SJCRH30 (cell line): ENCODE results near the gene MAPT. TPM values are rescaled to one million over a fixed set of nuclear protein-coding genes. Genes with fewer than 3 reads are reported as not detected.

Experiments used
- DNase-seq, 2 experiments: peaks; one replicate each; pipeline ENCODE4 v3.0.0-alpha.2; 2015 to 2020
- H3K27ac ChIP-seq: fragments of 250-450 bp; sonication (Bioruptor Pico); 2 replicates; pipeline ENCODE4 v1.5.1; 2020; ENCODE audit warnings: mild to moderate bottlenecking, moderate library complexity
- H3K27me3 ChIP-seq: fragments of 250-450 bp; sonication (Bioruptor Pico); 2 replicates; pipeline ENCODE4 v1.5.1; 2020; ENCODE audit warnings: mild to moderate bottlenecking, moderate library complexity
- H3K36me3 ChIP-seq: fragments of 250-450 bp; sonication (Bioruptor Pico); 2 replicates; pipeline ENCODE4 v1.5.1; 2020; ENCODE audit warnings: mild to moderate bottlenecking, moderate library complexity
- H3K4me1 ChIP-seq: fragments of 250-450 bp; sonication (Bioruptor Pico); 2 replicates; pipeline ENCODE4 v1.5.1; 2020; ENCODE audit warnings: mild to moderate bottlenecking, moderate library complexity
- H3K4me3 ChIP-seq: fragments of 250-450 bp; sonication (Bioruptor Pico); 2 replicates; pipeline ENCODE4 v1.5.1; 2020; ENCODE audit warnings: mild to moderate bottlenecking, moderate library complexity
- H3K9me3 ChIP-seq: fragments of 250-450 bp; sonication (Bioruptor Pico); replicated peaks from 2 replicates; pipeline ENCODE4 v1.5.1; 2020; ENCODE audit warnings: mild to moderate bottlenecking, moderate library complexity
- total RNA-seq: library from RNA; depleted of rRNA; stranded (reverse); fragments of >200 nt; shearing (Covaris generic); gene quantifications from 2 replicates; pipeline ENCODE4 v1.2.3, GENCODE V29; 2014

MAPT gene
- total RNA-seq, 1 experiment from 2014 or later: 1.8 TPM

DNA sequence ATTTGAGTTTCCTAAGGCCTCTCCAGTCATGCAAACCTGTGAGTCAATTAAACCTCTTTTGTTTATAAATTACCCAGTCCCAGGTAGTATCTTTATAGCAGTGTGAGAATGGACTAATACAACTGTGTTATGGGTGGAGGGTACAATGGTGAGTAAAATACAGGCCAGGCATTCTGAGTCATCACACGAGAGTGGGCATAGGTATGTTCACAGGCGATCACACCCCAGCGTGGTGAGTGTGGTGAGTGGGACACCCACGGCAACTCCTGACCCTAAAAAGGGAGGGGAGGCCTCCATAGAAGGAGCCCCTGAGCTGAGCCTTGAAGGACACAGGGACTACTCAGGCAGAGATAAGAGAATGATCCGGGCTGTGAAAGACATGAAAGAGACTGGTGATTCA lies 22.6 kb upstream of the MAPT start:
- Histone ChIP-seq H3K36me3 (no peaks in the 10 kb centered on the region), H3K4me1 (no peaks in the 10 kb centered on the region), H3K27ac (no peak overlapping the region), H3K27me3 (no peaks in the 10 kb centered on the region), H3K9me3 (no peaks in the 10 kb centered on the region), H3K4me3 (no peak overlapping the region)
- no peak for DNase-seq

DNA sequence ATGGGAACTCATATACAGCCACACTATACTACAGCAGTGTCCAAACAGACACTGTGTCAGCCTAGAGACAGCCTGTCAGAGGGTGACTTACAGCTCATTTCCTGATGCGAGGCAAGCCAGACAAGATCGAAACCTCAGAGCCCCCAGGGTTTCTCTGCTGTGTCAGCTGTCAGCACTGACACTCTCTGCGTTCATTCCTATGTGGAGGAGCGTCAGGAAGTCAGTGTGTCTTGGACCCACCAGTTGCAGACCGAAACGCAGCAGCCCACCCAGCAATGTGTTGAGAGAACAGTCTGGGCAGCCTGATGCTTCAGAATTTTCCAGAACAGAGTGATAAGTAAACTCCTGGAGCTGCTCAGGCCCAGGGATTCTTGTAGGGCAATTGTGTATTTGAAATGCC lies 20.6 kb upstream of the MAPT start:
- H3K4me1 ChIP-seq: no peaks in the 10 kb centered on the region
- peak in 1 of 2 experiments; percentile 29 for DNase-seq
- H3K27ac ChIP-seq: no peak overlapping the region

GRCh38 chr17:45874151-45874550 lies 20.2 kb upstream of the MAPT start:
- Histone ChIP-seq H3K9me3 (no peaks in the 10 kb centered on the region), H3K4me1 (no peaks in the 10 kb centered on the region), H3K27ac (no peak overlapping the region), H3K36me3 (no peaks in the 10 kb centered on the region), H3K27me3 (no peaks in the 10 kb centered on the region), H3K4me3 (no peak overlapping the region)
- no peak for DNase-seq

More for the DNA sequence above, 20.6 kb upstream of the MAPT start:
- H3K4me3 ChIP-seq: no peak overlapping the region
- no peaks in the 10 kb centered on the region for H3K36me3 ChIP-seq
- H3K9me3 ChIP-seq: no peaks in the 10 kb centered on the region
- no peaks in the 10 kb centered on the region for H3K27me3 ChIP-seq

- H3K9me3 ChIP-seq: no peaks in the 10 kb centered on the region
- no peaks in the 10 kb centered on the region for H3K36me3 ChIP-seq
- no peak overlapping the region for H3K4me3 ChIP-seq
- no peak for DNase-seq
- H3K27me3 ChIP-seq: no peaks in the 10 kb centered on the region
- no peak overlapping the region for H3K27ac ChIP-seq
- H3K4me1 ChIP-seq: no peaks in the 10 kb centered on the region
Measured at GRCh38 chr17:45876539-45876938, 17.8 kb upstream of the MAPT start.

DNA sequence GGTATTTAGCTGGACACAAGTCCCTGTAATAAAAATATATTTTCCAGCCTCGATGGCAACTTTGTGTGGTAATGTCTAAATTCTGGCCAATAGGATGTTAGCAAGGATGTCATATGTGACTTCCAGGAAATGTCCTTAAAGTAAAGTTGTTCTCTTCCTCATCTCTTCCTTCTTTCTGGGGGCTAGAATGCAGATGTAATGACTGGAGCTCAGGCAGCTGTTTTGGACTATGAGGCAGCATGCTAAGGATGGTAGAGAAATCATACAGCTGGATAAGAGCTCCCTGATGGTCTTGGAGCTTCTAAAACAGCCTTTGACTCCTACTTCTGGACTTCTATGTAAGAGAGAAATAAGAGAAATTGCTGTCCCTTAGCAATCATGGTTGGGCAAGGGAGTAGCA lies 16.9 kb upstream of the MAPT start:
- Histone ChIP-seq H3K4me3 (no peak overlapping the region), H3K36me3 (no peaks in the 10 kb centered on the region), H3K9me3 (no peaks in the 10 kb centered on the region), H3K27ac (no peak overlapping the region), H3K4me1 (no peaks in the 10 kb centered on the region), H3K27me3 (no peaks in the 10 kb centered on the region)
- no peak for DNase-seq

DNA sequence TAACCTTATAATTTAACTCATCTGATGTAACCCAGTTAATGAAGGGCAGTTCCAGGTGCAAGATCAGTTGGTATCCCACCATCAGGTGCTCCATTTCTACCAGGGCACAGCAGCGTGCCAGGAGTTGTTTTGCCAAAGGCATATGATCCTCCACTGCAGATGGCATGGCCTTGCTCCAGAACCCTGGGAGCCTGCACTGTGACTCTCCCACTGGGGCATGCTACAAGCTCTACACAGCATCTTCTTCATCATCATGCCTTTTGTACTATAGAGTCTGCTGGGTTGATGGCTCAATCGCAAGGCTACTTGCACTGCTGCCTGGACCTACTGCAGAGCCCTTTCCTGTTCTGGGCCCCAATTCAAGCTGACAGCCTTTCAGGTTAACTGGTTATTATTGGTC lies 11.3 kb upstream of the MAPT start:
- H3K4me3 ChIP-seq: no peak overlapping the region
- no peaks in the 10 kb centered on the region for H3K27me3 ChIP-seq
- no peak overlapping the region for H3K27ac ChIP-seq
- H3K4me1 ChIP-seq: no peaks in the 10 kb centered on the region
- DNase-seq: no peak
- no peaks in the 10 kb centered on the region for H3K36me3 ChIP-seq
- H3K9me3 ChIP-seq: no peaks in the 10 kb centered on the region

DNA sequence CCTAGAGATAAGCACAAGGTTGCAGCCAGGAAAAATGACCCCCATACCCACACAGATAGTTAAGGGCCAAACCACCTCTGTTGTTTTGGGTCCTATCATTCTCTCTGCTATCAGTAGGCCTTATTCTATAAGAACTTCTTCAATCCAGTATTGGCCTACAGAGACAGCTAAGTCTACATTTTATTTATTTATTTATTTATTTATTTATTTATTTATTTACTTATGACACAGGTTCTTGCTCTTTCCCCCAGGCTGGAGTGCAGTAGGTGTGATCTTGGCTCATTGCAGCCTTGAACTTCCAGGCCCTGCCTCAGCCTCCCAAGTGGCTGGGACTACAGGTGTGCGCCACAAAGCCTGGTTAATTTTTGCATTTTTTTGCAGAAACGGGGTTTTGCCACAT lies 7.5 kb upstream of the MAPT start:
- no peak for DNase-seq
- Histone ChIP-seq H3K27me3 (no peaks in the 10 kb centered on the region), H3K4me1 (no peaks in the 10 kb centered on the region), H3K27ac (no peak overlapping the region), H3K36me3 (no peaks in the 10 kb centered on the region), H3K9me3 (no peaks in the 10 kb centered on the region), H3K4me3 (no peak overlapping the region)

GRCh38 chr17:45888392-45888791 lies 6.0 kb upstream of the MAPT start:
- no peaks in the 10 kb centered on the region for H3K27me3 ChIP-seq
- no peak overlapping the region for H3K4me3 ChIP-seq
- H3K27ac ChIP-seq: no peak overlapping the region
- no peaks in the 10 kb centered on the region for H3K9me3 ChIP-seq
- no peaks in the 10 kb centered on the region for H3K4me1 ChIP-seq
- H3K36me3 ChIP-seq: no peaks in the 10 kb centered on the region
- DNase-seq: no peak

GRCh38 chr17:45889579-45889978 lies 4.8 kb upstream of the MAPT start:
- H3K27me3 ChIP-seq: no peaks in the 10 kb centered on the region
- DNase-seq: no peak

GRCh38 chr17:45893725-45894021 lies 681 bp upstream of the MAPT start:
- H3K9me3 ChIP-seq: no peaks in the 10 kb centered on the region
- DNase-seq: no peak
- H3K36me3 ChIP-seq: no peaks in the 10 kb centered on the region
- H3K4me3 ChIP-seq: peak overlapping the region; percentile 77
- H3K27ac ChIP-seq: peak overlapping the region; percentile 44
- H3K27me3 ChIP-seq: no peaks in the 10 kb centered on the region
- H3K4me1 ChIP-seq: peaks cover 3% of the 10 kb centered on the region; the same call in 1 of the 2 replicates

More at GRCh38 chr17:45889579-45889978, 4.8 kb upstream of the MAPT start:
- H3K9me3 ChIP-seq: no peaks in the 10 kb centered on the region
- peaks cover 3% of the 10 kb centered on the region; the same call in 1 of the 2 replicates for H3K4me1 ChIP-seq
- no peak overlapping the region for H3K27ac ChIP-seq
- H3K36me3 ChIP-seq: no peaks in the 10 kb centered on the region
- no peak overlapping the region for H3K4me3 ChIP-seq

DNA sequence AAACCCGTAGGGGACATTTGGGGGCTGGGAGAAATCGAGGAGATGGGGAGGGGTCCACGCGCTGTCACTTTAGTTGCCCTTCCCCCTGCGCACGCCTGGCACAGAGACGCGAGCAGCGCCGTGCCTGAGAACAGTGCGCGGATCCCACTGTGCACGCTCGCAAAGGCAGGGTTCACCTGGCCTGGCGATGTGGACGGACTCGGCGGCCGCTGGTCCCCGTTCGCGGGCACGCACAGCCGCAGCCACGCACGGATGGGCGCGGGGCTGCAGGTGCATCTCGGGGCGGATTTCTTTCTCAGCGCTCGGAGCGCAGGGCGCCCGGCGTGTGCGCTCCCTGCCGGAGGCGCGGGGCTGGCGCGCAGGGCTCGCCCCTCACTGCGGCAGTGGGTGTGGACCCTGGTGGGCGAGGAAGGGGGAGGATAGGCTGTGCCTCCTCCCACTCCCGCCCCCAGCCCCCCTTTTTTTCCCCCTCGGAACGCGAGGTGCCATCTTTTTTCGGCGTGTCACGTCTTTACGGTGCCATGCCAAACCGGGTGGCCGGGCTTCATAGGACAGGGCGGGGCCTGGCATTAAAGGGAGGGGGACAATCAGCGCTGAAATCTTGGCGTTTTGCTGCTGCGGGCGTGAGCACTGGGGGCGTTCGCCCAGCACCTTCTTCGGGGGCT lies 1.1 kb downstream of the MAPT start:
- DNase-seq: no peak
- peak overlapping the region; percentile 77 for H3K4me3 ChIP-seq
- peaks cover 3% of the 10 kb centered on the region; the same call in 1 of the 2 replicates for H3K4me1 ChIP-seq
- no peaks in the 10 kb centered on the region for H3K9me3 ChIP-seq
- H3K36me3 ChIP-seq: no peaks in the 10 kb centered on the region
- no peaks in the 10 kb centered on the region for H3K27me3 ChIP-seq
- H3K27ac ChIP-seq: no peak overlapping the region

DNA sequence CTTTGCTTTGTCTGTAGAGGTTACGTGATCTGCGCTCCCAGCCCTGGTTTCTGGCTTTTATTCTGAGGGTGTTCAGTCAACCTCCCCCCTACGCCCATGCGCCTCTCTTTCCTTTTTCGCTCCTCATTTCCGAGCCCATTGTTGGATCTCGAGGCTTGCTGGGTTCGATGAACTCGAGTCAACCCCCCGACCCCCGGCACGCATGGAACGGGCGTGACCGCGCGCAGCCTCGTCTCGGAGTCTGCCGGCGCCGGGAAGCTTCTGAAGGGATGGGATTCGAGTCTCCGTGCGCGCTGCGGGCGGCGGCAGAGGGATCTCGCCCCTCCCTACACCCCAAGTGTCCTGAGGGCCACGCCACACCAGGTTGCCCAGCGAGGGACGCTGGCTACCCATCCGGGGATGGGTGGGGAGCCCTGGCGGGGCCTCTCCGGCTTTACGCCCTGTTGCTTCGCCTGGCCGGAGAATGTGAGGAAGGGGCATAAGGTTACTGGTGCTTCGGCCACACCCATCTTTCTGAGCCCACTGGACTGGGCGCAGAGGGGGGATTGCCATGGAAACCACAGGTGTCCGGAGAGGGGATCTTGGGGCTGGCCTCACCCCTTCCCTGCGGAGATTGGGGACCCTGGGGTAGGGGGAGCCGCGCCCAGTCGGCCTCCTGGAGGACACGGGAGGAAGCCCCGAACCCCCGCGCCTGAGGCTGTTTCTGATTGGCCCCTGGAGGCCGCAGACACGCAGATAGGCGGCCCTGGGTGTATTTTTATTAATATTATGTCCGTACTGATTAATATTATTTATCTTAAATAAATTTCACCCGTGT lies 1.8 kb downstream of the MAPT start:
- Histone ChIP-seq H3K36me3 (no peaks in the 10 kb centered on the region), H3K9me3 (no peaks in the 10 kb centered on the region), H3K27ac (no peak overlapping the region), H3K27me3 (no peaks in the 10 kb centered on the region), H3K4me3 (no peak overlapping the region), H3K4me1 (peaks cover 3% of the 10 kb centered on the region; the same call in 1 of the 2 replicates)
- no peak for DNase-seq

DNA sequence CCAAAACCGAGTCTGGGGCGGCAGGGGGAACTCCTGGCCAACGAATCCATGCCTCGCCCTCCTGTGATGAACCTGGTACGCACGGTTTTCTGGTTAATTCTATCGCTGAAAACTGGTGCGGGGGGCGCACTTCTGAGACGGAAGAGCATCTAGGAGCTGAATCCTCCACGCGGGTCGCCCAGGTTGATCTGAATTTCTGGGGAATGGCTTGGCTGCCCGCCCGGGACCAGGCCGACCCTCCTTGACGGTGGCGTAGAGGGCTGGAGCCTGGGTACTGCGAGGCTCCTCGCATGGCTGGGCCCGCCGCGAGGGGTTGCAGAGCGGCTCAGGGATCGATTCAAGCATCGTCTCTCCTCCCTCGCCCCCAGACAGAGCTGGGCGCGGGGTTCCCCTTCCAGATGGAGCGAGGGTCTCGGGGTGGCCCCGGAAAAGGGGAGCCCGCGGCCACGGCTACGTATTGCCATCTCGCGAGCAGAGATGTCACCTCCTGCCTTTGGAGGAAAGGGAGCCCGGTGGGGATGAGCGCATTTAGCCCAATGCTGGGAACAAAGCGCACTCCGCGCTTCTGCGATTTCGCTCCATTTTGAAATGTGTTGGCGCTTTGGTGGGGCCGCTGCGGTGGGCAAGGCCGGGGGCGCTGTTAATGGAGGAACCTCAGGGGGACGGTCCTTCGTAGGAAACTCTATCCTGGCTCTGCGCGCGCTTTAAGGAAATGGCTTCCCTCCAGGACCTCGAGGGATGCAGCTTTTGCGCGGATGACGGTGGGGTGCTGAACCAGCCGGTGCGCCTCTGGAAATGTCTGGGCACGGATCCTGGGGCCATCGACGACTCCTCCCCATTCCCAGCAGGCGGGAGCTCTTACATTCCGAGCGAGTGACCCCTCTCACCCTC lies 2.7 kb downstream of the MAPT start:
- no peaks in the 10 kb centered on the region for H3K27me3 ChIP-seq
- no peaks in the 10 kb centered on the region for H3K36me3 ChIP-seq
- DNase-seq: no peak
- no peaks in the 10 kb centered on the region for H3K9me3 ChIP-seq
- no peak overlapping the region for H3K27ac ChIP-seq
- H3K4me3 ChIP-seq: no peak overlapping the region
- peaks cover 3% of the 10 kb centered on the region; the same call in 1 of the 2 replicates for H3K4me1 ChIP-seq

GRCh38 chr17:45900136-45900535 lies 5.8 kb downstream of the MAPT start:
- Histone ChIP-seq H3K36me3 (no peaks in the 10 kb centered on the region), H3K27me3 (no peaks in the 10 kb centered on the region), H3K9me3 (no peaks in the 10 kb centered on the region), H3K4me3 (no peak overlapping the region), H3K4me1 (no peaks in the 10 kb centered on the region), H3K27ac (no peak overlapping the region)
- no peak for DNase-seq
